HEK293 (cell line): ENCODE data around the gene SEC23B.
"Not testable (repeated sequence)": the region's sequence is repeated elsewhere in the genome, so short reads cannot be mapped to it uniquely, and the experiment has no call there.

ENCODE experiments used
- TCF7L2 ChIP-seq: IDR thresholded peaks from 2 replicates; pipeline ENCODE4 v1.6.1; 2011; ENCODE audit warnings: low read depth, mild to moderate bottlenecking, inconsistent platforms, low read length, moderate library complexity, borderline replicate concordance
- ZNF184 ChIP-seq: fragments of 450-650 bp; IDR thresholded peaks from 2 replicates; pipeline ENCODE4 v1.5.1; 2018; ENCODE audit warnings: missing biosample characterization, mild to moderate bottlenecking, missing genetic modification characterization
- ZNF626 ChIP-seq: fragments of 450-650 bp; sonication (Bioruptor Pico); formaldehyde crosslinking; IDR thresholded peaks from 2 replicates; pipeline ENCODE4 v1.5.1; 2018; ENCODE audit warnings: missing biosample characterization, missing genetic modification characterization, inconsistent platforms
- TF ChIP-seq, protein P1 (sequence below): fragments of 450-650 bp; formaldehyde crosslinking; IDR thresholded peaks from 2 replicates; pipeline ENCODE4 v1.5.1; 2016; ENCODE audit warnings: missing biosample characterization, missing genetic modification characterization
- TF ChIP-seq, protein P2 (sequence below): fragments of 450-650 bp; formaldehyde crosslinking; IDR thresholded peaks from 2 replicates; pipeline ENCODE4 v1.5.1; 2016; ENCODE audit warnings: missing biosample characterization, missing genetic modification characterization

DNA sequence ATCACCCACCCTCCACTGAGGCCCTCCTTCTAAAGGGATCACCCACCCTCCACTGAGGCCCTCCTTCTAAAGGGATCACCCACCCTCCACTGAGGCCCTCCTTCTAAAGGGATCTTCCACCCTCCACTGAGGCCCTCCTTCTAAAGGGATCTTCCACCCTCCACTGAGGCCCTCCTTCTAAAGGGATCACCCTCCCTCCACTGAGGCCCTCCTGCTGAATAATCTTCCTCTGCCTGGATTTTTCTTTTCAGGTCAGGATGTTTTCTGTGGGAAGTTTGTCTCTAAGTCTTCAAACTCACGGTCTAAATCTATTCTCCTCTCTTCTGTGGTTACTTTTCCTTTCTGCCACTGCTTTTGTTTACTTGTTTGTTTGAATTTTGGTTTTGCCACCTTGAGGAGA, 6.1 kb upstream of the SEC23B start:
- TF ChIP-seq, protein P1, sequence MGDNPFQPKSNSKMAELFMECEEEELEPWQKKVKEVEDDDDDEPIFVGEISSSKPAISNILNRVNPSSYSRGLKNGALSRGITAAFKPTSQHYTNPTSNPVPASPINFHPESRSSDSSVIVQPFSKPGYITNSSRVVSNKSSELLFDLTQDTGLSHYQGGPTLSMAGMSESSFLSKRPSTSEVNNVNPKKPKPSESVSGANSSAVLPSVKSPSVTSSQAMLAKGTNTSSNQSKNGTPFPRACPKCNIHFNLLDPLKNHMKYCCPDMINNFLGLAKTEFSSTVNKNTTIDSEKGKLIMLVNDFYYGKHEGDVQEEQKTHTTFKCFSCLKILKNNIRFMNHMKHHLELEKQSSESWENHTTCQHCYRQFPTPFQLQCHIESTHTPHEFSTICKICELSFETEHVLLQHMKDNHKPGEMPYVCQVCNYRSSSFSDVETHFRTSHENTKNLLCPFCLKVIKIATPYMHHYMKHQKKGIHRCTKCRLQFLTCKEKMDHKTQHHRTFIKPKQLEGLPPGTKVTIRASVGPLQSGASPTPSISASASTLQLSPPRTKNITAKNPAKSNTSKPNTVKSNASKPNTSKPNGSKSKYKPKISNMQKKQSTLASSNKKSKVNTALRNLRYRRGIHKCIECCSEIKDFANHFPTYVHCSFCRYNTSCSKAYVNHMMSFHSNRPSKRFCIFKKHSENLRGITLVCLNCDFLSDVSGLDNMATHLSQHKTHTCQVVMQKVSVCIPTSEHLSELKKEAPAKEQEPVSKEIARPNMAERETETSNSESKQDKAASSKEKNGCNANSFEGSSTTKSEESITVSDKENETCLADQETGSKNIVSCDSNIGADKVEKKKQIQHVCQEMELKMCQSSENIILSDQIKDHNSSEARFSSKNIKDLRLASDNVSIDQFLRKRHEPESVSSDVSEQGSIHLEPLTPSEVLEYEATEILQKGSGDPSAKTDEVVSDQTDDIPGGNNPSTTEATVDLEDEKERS (tag by site-specific recombination), result not testable (repeated sequence)
- TF ChIP-seq, protein P2, sequence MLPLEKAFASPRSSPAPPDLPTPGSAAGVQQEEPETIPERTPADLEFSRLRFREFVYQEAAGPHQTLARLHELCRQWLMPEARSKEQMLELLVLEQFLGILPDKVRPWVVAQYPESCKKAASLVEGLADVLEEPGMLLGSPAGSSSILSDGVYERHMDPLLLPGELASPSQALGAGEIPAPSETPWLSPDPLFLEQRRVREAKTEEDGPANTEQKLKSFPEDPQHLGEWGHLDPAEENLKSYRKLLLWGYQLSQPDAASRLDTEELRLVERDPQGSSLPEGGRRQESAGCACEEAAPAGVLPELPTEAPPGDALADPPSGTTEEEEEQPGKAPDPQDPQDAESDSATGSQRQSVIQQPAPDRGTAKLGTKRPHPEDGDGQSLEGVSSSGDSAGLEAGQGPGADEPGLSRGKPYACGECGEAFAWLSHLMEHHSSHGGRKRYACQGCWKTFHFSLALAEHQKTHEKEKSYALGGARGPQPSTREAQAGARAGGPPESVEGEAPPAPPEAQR (tag by site-specific recombination), result not testable (repeated sequence)
- not testable (repeated sequence) for TF ChIP-seq ZNF184 (tag by site-specific recombination); ZNF626 (tag by site-specific recombination); TCF7L2
